Smooth muscle cell of bladder (primary cell): ENCODE results near the gene COQ9. TPM values are rescaled to one million over a fixed set of nuclear protein-coding genes. Genes with fewer than 3 reads are reported as not detected.

Source experiments
- total RNA-seq: library from RNA; depleted of rRNA; stranded (reverse); fragments of >200 nt; gene quantifications from 2 replicates; pipeline ENCODE4 v1.2.3, GENCODE V29; 2014

Gene COQ9
- 40.5 and 43.6 TPM in 2 replicates for total RNA-seq

GRCh38 chr16:57447186-57447962 lies at the start of gene COQ9, which contains the start of gene CIAPIN1:
Gene COQ9, plus strand, starts transcription at chr16:57447479. Its CDS starts 27 bp downstream, at chr16:57447506.
Gene CIAPIN1, minus strand, starts transcription at chr16:57447385. Its CDS starts 6,457 bp downstream, at chr16:57440928.

GRCh38 chr16:57403965-57404817 lies 43.1 kb upstream of the COQ9 start, which contains the start of gene CCL17:
Gene CCL17, plus strand, starts transcription at chr16:57404767. Its CDS starts 9,166 bp downstream, at chr16:57413933.

GRCh38 chr16:57462209-57462977 lies 15.1 kb downstream of the COQ9 start, which contains the start of gene POLR2C:
Gene POLR2C, plus strand, starts transcription at chr16:57462679. Its CDS starts 46 bp downstream, at chr16:57462725.

GRCh38 chr16:57485916-57486857 lies 38.9 kb downstream of the COQ9 start, which contains the start of gene DOK4:
Gene DOK4, minus strand, starts transcription at chr16:57486493. Its CDS starts 6,986 bp downstream, at chr16:57479507.

Other genes starting within 250 kb of the COQ9 start
- 56.3 and 58.3 TPM in 2 replicates for gene ARL2BP, start 202.2 kb upstream of the COQ9 start, total RNA-seq
- gene PLLP, start 162.8 kb upstream of the COQ9 start, total RNA-seq: not detected in 2 replicates
- not detected in 2 replicates for gene CCL22, start 88.7 kb upstream of the COQ9 start, total RNA-seq
- gene CX3CL1, start 75.0 kb upstream of the COQ9 start, total RNA-seq: 0.09 TPM in 1 of 2 replicates, not detected in the other
- gene CCL17, start 42.7 kb upstream of the COQ9 start, total RNA-seq: not detected in 2 replicates
- 33.8 and 45.7 TPM in 2 replicates for gene CIAPIN1, start 94 bp upstream of the COQ9 start, total RNA-seq
- gene POLR2C, start 15.2 kb downstream of the COQ9 start, total RNA-seq: 110 and 116 TPM in 2 replicates
- 28.2 and 36.4 TPM in 2 replicates for gene DOK4, start 39.0 kb downstream of the COQ9 start, total RNA-seq
- 16.8 and 19.3 TPM in 2 replicates for gene CCDC102A, start 89.1 kb downstream of the COQ9 start, total RNA-seq
- gene ADGRG5, start 95.2 kb downstream of the COQ9 start, total RNA-seq: not detected in 2 replicates
- gene ADGRG1, start 181.2 kb downstream of the COQ9 start, total RNA-seq: 0.43 and 1.8 TPM in 2 replicates
- gene ADGRG3, start 220.8 kb downstream of the COQ9 start, total RNA-seq: not detected in 2 replicates
- 0.37 TPM in 1 of 2 replicates, not detected in the other for gene DRC7, start 247.3 kb downstream of the COQ9 start, total RNA-seq